ENCODE measurements around the gene S100A9. TPM values are rescaled to one million over a fixed set of nuclear protein-coding genes. Genes with fewer than 3 reads are reported as not detected.

Gene S100A9
- polyA plus RNA-seq, 3 donors, result 20,498 to 43,602 (median 40,800) TPM

GRCh38 chr1:153401461-153401860 lies 43.8 kb downstream of the S100A9 start:
- H3K27ac Mint-ChIP-seq, result no peak overlapping the region
- Histone ChIP-seq H3K9me3 (replicated peaks in 1 of 2; ENCODE audit: control insufficient read depth in 1 of 2, insufficient read depth in 1 of 2, low read length in 2 of 2) (no peaks in the 10 kb centered on the region), H3K9ac (ENCODE audit: insufficient read depth, low read length, poor library complexity, severe bottlenecking) (no peak overlapping the region), H3K27me3 (ENCODE audit: control insufficient read depth in 2 of 2, insufficient read depth in 2 of 2, low read length in 2 of 2) (no peaks in the 10 kb centered on the region), H4K20me1 (ENCODE audit: insufficient read depth, low read length) (no peaks in the 10 kb centered on the region), H3K4me2 (replicated peaks; ENCODE audit: extremely low read depth, low read length, poor library complexity, severe bottlenecking) (no peak overlapping the region), H2AFZ (ENCODE audit: insufficient read depth, low read depth, low read length, poor library complexity, severe bottlenecking) (no peak overlapping the region), H3K27ac (ENCODE audit: low read depth in 1 of 2, low read length in 2 of 2) (no peak overlapping the region), H3K36me3 (replicated peaks in 1 of 2; ENCODE audit: control insufficient read depth in 1 of 2, insufficient read depth in 2 of 2, low read length in 2 of 2) (no peaks in the 10 kb centered on the region), H3K4me3 (replicated peaks in 1 of 3; ENCODE audit: low read depth in 2 of 3, low read length in 3 of 3) (no peak overlapping the region), H3K4me1 (ENCODE audit: control insufficient read depth in 1 of 2, insufficient read depth in 2 of 2, low read length in 2 of 2) (peaks cover 72 to 75% of the 10 kb centered on the region in 2 donors), H3K79me2 (ENCODE audit: insufficient read depth, low read length) (peaks cover 11% of the 10 kb centered on the region)
- peaks cover 0 to 3% (median 2%) of the 10 kb centered on the region in 7 donors for H3K9me3 Mint-ChIP-seq
- intact Hi-C loops (cut with micrococcal nuclease), result loop anchor here in 1 of 2 donors (5.0 kb wide), 1 partner anchor 96 kb away; no protein-coding TSS in a partner anchor
- 100% methylated on average over 2 of the region's 9 CpGs for WGBS (ENCODE audit: insufficient coverage)
- peaks cover 73% of the 10 kb centered on the region for H3K4me1 Mint-ChIP-seq
- H3K27me3 Mint-ChIP-seq (ENCODE audit: low read depth in 3 of 3), result peaks cover 2 to 9% (median 4%) of the 10 kb centered on the region in 3 donors
- H3K36me3 Mint-ChIP-seq, result peaks cover 0 to 5% of the 10 kb centered on the region in 2 donors
- no peak overlapping the region for H3K4me3 Mint-ChIP-seq
- TF ChIP-seq CTCF (IDR thresholded peaks at IDR 0.05), result no peak
- DNase-seq, result no peak

- H3K27me3 ChIP-seq (ENCODE audit: control insufficient read depth in 2 of 2, insufficient read depth in 2 of 2, low read length in 2 of 2), result no peaks in the 10 kb centered on the region
- intact Hi-C loops (cut with micrococcal nuclease), result loop anchor here in 1 of 2 donors (5.0 kb wide), 1 partner anchor 95 kb away; no protein-coding TSS in a partner anchor
- no peak for TF ChIP-seq CTCF (IDR thresholded peaks at IDR 0.05)
- peaks cover 65 to 67% of the 10 kb centered on the region in 2 donors for H3K4me1 ChIP-seq (ENCODE audit: control insufficient read depth in 1 of 2, insufficient read depth in 2 of 2, low read length in 2 of 2)
- H3K4me3 ChIP-seq (replicated peaks in 1 of 3; ENCODE audit: low read depth in 2 of 3, low read length in 3 of 3), result peak overlapping the region in 1 of 3 experiments; percentile 13
- no peak overlapping the region for H3K4me3 Mint-ChIP-seq
- peaks cover 5 to 17% (median 9%) of the 10 kb centered on the region in 3 donors for H3K27me3 Mint-ChIP-seq (ENCODE audit: low read depth in 3 of 3)
- H3K4me1 Mint-ChIP-seq, result peaks cover 65% of the 10 kb centered on the region
- no peaks in the 10 kb centered on the region for H3K9me3 ChIP-seq (replicated peaks in 1 of 2; ENCODE audit: control insufficient read depth in 1 of 2, insufficient read depth in 1 of 2, low read length in 2 of 2)
- peaks cover 0 to 3% (median 2%) of the 10 kb centered on the region in 7 donors for H3K9me3 Mint-ChIP-seq
- 88% methylated on average over 1 of the region's 2 CpGs for WGBS (ENCODE audit: insufficient coverage)
- H3K9ac ChIP-seq (ENCODE audit: insufficient read depth, low read length, poor library complexity, severe bottlenecking), result no peak overlapping the region
- peak overlapping the region in 1 of 2 donors; percentile 16 for H3K27ac ChIP-seq (ENCODE audit: low read depth in 1 of 2, low read length in 2 of 2)
- no peaks in the 10 kb centered on the region for H3K36me3 ChIP-seq (replicated peaks in 1 of 2; ENCODE audit: control insufficient read depth in 1 of 2, insufficient read depth in 2 of 2, low read length in 2 of 2)
- H3K27ac Mint-ChIP-seq, result peak overlapping the region in 2 of 7 donors; percentile 17 to 27
- H4K20me1 ChIP-seq (ENCODE audit: insufficient read depth, low read length), result no peaks in the 10 kb centered on the region
- H3K79me2 ChIP-seq (ENCODE audit: insufficient read depth, low read length), result peaks cover 11% of the 10 kb centered on the region
- H2AFZ ChIP-seq (ENCODE audit: insufficient read depth, low read depth, low read length, poor library complexity, severe bottlenecking), result no peak overlapping the region
- H3K4me2 ChIP-seq (replicated peaks; ENCODE audit: extremely low read depth, low read length, poor library complexity, severe bottlenecking), result no peak overlapping the region
- peaks cover 0 to 5% of the 10 kb centered on the region in 2 donors for H3K36me3 Mint-ChIP-seq
- DNase-seq, result no peak
Measured at GRCh38 chr1:153402226-153402625, 44.6 kb downstream of the S100A9 start.
